HuH-7 (cell line): ENCODE measurements around the gene ANO4.
"Not testable (repeated sequence)": the region's sequence is repeated elsewhere in the genome, so short reads cannot be mapped to it uniquely, and the experiment has no call there.

Experiments
- DNase-seq: peaks from one replicate; pipeline ENCODE4 v3.0.0; 2011; ENCODE audit warnings: low spot score

The ANO4 gene

DNA sequence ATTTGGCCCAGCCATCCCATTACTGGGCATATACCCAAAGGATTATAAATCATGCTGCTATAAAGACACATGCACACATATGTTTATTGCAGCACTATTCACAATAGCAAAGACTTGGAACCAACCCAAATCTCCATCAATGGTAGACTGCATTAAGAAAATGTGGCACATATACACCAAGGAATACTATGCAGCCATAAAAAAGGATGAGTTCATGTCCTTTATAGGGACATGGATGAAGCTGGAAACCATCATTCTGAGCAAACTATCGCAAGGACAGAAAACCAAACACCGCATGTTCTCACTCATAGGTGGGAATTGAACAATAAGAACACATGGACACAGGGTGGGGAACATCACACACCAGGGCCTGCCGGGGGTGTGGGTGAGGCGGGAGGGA lies 295.6 kb downstream of the ANO4 start:
- DNase-seq = not testable (repeated sequence)

DNA sequence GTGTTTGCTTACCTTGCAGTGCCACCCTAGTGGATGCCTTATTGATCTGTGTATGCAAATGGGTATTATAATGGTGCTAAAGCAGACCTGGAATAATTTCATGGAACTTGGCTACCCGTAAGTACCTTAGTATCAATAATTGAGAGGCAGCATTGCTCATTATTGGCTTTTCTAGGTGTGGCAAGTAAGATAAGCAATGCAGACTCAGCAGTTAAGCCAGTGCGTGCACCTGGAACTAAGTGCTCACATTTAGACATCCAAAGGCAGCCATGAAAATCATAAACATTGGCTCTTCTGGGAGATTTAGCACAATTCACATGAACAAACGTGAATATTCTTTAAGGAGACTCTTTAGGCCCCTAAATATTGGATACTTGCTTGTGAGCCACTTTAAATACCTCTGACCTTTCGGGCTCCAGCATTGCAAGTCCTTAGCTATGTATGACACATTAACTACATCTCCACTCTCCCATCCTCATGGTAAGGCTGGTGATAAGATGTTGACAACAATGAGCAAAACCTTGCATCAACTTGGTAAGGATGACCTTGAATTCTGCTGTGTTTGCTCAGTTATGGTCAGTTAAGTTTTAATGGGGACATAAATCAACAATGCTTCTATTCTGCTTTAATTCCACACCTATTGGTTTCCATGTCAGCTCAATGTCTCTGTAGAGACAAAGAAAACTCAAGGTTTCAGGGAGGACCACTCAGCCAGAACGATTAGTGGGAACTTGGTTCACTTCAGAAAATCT lies 303.4 kb downstream of the ANO4 start:
- no peak for DNase-seq

DNA sequence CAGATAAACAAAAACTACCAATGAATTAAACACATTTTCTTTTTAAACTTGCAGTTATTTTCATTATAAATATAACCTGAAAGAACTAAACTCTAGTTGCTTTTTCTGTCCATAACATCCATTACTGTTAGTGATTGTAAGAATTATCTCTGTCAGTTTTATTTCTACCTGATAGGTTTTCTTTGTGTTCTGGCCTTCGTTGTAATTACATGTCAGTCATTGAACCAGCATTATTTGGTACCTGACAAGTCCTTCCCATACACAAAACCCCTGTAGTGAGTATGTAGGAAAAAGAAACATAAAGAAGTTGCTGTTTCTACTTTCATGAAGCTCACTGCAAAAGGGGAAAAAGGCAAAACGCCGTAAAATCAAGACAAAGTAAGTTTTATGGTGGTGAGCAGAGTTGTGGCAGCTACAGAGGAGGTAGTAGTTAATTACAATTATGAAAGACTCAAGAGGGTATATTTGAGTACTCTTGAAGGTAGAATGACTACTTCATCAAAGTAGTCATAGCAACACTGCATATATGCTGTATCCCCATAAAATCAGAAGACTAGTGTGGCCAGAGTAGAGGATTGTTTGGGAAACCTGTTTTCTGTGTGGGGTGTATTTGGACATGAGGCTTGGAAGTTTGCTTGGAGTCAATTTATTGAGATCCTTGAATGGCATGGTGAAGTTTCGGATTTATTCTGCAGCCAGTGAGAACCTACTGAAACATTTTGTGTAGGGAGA lies 312.6 kb downstream of the ANO4 start:
- DNase-seq = no peak

DNA sequence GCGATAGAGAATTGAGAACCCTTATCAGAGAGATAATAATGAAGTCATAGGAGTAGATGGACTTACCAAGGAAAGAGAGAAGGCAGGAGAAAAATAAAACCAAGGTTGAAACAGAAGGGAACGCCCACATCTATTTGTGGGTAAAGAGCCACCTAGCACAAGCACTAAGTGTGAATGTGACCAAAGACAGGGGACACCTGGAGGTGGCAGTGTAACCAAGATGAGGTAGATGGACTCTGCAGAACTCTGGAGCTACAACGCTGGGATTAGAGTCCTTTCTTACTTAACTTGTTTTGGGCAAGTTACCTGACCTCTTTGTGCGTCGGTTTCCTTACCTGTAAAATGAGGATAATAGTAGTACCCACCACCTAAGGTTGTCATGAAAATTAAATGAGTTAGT lies 313.6 kb downstream of the ANO4 start:
- DNase-seq = peak; percentile 6

DNA sequence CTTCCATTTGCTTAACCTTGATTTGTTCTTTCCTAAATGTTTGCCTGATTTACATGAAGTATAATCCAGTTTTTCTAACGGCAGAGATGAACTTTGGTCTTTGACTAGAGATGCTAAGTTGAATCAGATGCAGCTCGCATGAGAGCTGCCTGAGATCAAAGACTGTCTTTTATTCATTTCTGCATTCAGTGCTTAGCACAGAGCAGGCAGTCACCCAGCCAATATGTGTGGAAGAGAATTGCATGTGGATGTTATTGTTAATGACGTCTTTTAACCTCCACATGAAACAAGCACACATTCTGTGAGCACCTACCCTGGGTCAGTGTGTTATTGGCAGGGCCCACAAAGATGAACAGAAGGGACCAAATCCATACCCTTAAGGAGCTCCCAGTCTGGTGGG lies 316.3 kb downstream of the ANO4 start:
- no peak for DNase-seq

DNA sequence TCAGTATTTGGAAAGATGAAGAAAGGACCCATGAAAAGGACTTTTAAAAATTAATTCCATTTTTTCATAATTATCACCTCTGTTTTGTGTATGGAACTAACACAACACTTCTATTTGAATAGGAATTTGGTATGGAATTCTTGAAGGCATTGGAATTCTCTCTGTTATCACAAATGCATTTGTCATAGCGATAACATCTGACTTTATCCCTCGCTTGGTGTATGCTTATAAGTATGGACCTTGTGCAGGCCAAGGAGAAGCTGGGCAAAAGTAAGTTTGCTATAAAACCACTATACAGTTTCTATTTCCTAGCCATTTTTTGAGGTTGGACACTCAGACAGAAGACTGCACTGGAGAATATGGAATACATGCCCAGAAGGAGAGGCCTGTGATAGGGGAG lies 316.9 kb downstream of the ANO4 start:
- DNase-seq = no peak

DNA sequence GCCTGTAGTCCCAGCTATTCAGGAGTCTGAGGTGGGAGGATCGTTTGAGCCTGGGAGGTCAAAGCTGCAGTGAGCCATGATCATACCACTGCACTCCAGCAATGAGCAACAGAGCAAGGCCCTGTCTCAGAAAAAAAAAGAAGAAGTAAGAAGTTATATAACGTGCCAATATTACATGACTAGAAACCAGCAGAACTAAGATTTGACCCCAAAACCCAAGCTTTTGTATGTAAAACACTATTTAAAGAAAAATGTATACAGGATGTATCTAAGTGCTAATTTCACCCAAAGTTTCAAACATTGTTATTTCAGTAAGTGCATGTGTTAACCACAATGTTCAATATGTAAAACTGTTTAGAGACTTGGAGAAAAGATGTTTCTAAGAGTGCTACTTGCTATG lies 320.8 kb downstream of the ANO4 start:
- no peak for DNase-seq

DNA sequence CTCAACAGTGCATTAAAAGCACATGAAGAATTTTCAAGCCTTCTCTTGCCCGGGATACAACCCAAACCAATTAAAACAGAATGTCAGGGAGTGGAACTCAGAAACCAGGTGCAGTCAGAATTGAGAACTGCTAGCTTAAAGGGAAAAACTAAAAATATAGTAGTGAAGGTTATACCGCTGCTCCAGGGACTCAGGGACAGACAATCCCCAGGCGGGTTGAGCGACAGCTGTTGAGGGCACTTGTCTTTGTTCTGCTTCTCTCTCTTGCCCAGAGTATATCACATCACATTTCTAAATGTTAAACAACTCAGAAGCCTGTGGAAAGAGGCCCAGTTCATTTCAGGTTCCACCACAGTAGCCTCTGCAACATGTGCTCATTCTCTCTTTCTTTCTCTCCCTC lies 322.3 kb downstream of the ANO4 start:
- DNase-seq = no peak

DNA sequence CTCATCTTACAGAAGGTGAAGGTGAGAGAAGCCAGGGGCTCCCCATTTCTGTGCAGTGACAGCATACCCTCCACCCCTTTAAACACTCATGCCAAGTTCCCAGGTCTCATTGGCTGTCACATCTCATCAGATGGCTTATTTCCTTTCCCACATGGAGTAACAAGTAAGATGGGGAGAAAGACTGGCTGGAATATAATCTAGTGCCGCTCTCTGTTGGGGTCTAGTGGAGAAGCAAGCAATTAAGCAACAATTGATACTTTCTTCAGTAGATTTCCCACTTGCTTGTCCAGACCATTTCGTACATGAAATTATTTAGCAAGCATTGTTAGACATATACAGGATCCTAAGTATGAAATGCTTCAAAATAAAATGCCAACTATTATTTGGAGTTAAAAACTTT lies 323.3 kb downstream of the ANO4 start:
- no peak for DNase-seq

DNA sequence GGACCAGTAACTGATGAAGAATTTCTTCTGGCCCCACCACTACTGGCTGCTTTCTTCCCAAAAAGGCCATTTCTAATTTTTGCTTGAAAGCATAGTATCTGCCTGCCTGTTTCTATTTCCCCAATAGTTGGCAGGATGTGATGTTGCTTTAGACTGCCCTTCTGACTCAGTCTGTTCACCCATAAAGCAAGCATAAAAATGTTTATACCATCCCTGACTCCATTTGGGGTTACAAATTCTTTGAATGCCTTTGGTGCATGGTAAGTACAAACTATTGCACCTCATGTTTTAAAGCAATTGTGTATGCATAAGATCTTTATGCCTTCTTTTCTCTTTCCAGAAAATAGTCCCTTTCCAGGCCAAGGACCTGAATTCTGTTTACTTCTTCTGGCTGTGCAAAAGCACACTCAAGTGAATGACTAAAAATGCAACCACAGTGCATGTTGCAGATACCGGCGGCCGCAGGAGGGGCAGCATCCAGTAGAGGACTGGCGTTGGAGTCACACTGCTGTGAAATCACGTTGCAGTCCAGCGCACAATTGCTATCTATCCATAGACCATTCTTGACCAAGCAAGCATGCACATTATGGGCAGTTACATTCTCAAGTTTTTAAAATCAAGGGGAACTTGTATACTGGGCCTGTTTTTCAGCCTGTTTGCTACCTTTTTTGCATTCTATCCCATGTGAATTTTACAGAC lies 333.1 kb downstream of the ANO4 start:
- no peak for DNase-seq

DNA sequence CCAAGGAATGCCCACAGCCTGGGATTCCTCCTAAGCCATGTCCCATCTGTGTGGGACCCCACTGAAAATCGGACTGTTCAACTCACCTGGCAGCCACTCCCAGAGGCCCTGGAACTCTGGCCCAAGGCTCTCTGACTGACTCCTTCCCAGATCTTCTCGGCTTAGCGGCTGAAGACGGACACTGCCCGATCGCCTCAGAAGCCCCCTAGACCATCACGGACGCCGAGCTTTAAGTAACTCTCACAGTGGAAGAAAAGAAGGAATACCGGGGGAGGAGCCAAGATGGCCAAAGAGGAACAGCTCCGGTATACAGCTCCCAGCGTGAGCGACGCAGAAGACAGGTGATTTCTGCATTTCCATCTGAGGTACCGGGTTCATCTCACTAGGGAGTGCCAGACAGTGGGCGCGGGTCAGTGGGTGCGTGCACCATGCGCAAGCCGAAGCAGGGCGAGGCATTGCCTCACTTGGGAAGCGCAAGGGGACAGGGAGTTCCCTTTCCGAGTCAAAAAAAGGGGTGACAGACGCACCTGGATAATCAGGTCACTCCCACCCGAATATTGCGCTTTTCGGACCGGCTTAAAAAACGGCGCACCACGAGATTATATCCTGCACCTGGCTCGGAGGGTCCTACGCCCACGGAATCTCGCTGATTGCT lies 351.3 kb downstream of the ANO4 start:
- not testable (repeated sequence) for DNase-seq

DNA sequence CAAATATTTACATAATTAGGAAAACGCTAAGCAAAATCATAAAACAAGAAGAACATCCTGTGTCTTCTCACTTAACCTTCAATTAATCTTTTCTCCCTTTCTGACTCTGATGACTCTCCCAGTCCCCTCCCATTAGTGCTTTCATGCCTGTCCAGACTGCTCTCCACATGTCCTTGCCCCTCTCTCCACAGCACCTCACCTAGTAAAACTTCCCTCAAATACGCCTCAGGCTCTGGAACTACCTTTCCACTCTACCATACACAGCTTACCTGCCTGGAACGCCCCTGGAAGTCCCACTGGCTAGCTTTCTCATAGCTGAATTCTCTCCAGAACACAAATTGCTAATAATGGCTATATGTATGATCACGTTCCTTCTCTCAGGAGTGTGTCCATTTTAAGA lies 370.7 kb downstream of the ANO4 start:
- DNase-seq = no peak

DNA sequence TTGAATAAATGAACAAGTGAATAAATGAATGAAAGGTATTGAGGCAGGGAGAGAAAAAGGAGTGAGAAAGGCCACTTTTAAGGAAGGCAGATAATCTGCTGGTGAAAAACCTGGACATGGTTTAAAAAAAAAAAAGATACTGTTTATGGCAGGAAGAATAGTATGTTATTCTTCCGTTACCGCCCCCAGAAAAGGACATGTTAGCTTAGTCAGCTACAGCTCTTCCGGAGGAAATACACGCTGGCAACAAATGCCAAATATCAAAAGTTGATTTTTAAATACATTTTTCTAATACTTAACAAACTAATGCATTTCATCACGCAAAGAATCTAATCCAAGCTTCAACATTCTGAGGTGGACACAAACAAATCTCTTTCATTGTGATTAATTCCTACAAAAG lies 372.3 kb downstream of the ANO4 start:
- DNase-seq = no peak

DNA sequence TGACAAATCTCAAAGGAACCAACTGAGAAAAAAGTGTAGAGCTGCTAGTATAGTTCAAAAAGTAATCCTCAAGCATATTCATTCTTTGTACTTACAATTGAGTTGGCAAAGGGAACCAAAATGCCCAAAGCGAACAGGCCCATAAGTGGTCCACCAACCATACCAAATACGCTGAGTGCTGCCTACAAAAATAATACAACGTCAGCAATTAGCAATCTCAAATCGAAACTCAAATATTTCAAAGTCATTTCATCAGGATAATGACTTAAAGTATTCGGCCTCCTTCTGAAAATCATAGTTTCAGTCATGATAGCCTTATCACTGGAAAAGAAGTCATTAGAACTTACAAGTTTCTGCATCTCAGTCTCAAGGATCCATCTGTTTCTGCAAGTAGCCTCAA lies 373.4 kb downstream of the ANO4 start:
- no peak for DNase-seq

DNA sequence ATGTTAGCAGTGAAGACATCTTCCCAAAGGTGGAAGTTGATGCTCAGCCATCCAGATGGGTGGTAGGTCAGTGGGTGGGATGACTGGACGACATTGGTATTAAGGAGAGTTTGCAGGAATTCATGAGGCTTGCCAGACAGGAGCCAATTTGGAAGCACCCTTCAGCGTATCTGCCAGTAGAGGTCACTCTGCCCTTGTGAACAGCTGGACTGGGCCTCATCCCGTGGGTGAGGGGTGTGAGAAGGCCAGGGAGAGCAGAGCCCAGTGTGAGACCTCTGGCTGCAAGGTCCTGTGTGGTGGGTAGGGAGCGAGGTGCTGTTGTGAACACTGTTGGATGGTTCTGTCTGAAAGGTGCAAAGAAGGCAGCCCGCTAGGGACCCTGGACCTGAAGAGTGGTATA lies 377.7 kb downstream of the ANO4 start:
- peak; percentile 10 for DNase-seq

DNA sequence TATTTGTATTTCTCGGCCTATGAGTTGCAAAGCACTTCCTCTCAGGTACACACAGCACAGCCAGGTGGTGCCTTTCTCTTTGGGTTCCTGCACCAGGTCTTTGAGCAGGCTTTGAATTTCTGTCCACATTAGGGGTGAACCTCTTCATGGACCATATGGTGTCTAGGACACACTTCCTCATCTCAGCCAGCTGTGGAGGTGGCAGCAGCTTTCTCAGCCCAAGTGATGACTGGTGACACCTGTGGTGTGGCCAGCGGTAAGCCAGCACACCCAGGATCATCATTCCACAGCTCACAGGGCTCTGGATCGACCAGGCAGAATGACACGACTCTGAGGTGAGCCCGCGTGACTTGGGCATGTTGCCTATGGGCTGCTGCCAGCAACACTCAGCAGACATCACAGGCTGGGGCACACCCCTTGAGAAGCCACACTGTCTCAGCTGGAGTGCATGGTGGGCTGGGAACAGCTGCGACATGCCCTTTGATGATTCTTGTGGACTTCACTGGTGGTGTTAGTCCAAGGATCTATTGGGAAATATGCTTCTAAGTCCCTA lies 378.7 kb downstream of the ANO4 start:
- DNase-seq = no peak

DNA sequence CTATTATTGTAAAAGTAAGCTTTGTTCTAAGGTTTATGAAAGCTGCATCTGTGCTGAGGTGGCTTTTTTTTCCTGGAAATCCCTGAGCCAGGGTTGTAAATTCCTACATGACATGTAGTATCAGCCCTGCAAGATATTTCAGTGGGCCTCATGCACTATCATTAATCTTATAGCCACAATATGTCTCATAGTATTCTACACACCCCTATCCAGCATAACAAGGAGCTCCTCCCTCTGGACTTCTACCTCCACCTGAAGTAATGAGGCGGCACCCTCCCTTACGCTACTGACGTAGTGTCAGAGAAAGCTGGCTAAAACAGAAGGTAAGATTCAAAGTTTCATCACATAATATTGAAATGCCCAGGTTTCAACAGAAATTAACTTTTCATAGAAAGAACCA lies 380.0 kb downstream of the ANO4 start:
- no peak for DNase-seq
